H1 (cell line): ENCODE data around the gene PTDSS2. TPM values are rescaled to one million over a fixed set of nuclear protein-coding genes. Genes with fewer than 3 reads are reported as not detected.

Experiments
- EGR1 ChIP-seq: IDR thresholded peaks from 2 replicates; pipeline ENCODE4 v1.6.1; 2011; ENCODE audit warnings: low read depth, low read length, borderline replicate concordance
- RBBP5 ChIP-seq: IDR thresholded peaks from 2 replicates; pipeline ENCODE4 v1.7.1; 2012; ENCODE audit warnings: low read depth, mild to moderate bottlenecking, inconsistent platforms, low read length, moderate library complexity, borderline replicate concordance
- SIX5 ChIP-seq: IDR thresholded peaks from 2 replicates; pipeline ENCODE4 v1.6.1; 2011; ENCODE audit warnings: mild to moderate bottlenecking, low read depth, low read length
- polyA plus RNA-seq, 7 experiments: library from polyadenylated mRNA; depleted of rRNA in 3 of 7; stranded (reverse) in 5 of 7; unstranded in 2 of 7; fragments of >200 nt in 5 of 7; fragments of 200-250 nt in 2 of 7; gene quantifications; 1 replicate in 5 of 7; 2 replicates in 1 of 7; 4 replicates in 1 of 7; pipeline versions ENCODE4 v1.2.1 to v1.2.3, GENCODE V29; 2011 to 2013; ENCODE audit warnings: missing spikeins in 2 of 7, mixed read lengths in 2 of 7
- total RNA-seq: library from RNA; stranded (reverse); fragmentation: NEBNext Ultra II Directional; extraction: Animal tissue kit (Norgen Biotek cat#: 25700); gene quantifications from 2 replicates; pipeline ENCODE4 v1.2.1, GENCODE V29; 2021
- TF ChIP-seq, protein P1 (sequence below): IDR thresholded peaks from 2 replicates; pipeline ENCODE4 v1.6.1; 2011; ENCODE audit warnings: low read depth, mild to moderate bottlenecking, low read length; ENCODE audit not compliant: insufficient read depth

The PTDSS2 gene
- total and polyA plus RNA-seq, 2 of the 8 experiments (the other 6 are each of a cell fraction or from before 2014, with no cell fraction given) = 48.7 to 68.2 TPM

GRCh38 chr11:498297-499181, 48.5 kb downstream of the PTDSS2 start (continued):
- TF ChIP-seq, protein P1, sequence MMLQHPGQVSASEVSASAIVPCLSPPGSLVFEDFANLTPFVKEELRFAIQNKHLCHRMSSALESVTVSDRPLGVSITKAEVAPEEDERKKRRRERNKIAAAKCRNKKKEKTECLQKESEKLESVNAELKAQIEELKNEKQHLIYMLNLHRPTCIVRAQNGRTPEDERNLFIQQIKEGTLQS = no peak
- no peak for TF ChIP-seq SIX5
- TF ChIP-seq EGR1 = no peak
- no peak for TF ChIP-seq RBBP5
